ENCODE data around the gene NOP16.

GRCh38 chr5:176420086-176420485 lies 31.7 kb upstream of the NOP16 start:
- no peak for TF ChIP-seq POLR2A (IDR thresholded peaks at IDR 0.05)
- TF ChIP-seq, protein P1, sequence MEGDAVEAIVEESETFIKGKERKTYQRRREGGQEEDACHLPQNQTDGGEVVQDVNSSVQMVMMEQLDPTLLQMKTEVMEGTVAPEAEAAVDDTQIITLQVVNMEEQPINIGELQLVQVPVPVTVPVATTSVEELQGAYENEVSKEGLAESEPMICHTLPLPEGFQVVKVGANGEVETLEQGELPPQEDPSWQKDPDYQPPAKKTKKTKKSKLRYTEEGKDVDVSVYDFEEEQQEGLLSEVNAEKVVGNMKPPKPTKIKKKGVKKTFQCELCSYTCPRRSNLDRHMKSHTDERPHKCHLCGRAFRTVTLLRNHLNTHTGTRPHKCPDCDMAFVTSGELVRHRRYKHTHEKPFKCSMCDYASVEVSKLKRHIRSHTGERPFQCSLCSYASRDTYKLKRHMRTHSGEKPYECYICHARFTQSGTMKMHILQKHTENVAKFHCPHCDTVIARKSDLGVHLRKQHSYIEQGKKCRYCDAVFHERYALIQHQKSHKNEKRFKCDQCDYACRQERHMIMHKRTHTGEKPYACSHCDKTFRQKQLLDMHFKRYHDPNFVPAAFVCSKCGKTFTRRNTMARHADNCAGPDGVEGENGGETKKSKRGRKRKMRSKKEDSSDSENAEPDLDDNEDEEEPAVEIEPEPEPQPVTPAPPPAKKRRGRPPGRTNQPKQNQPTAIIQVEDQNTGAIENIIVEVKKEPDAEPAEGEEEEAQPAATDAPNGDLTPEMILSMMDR (IDR thresholded peaks at IDR 0.05) = no peak

All from lower leg skin (tissue), 3 donors.